Bone marrow (tissue), 2 donors: ENCODE data around the gene PTPRE.

ENCODE experiments used
- DNase-seq, 2 donors: peaks; one replicate each; lab custom pipeline; 2025; lab: John Stamatoyannopoulos, UW

Gene PTPRE

GRCh38 chr10:128096486-128097199 lies 189.7 kb downstream of the PTPRE start:
- DNase-seq = no peak

- DNase-seq = no peak
These were observed 190.9 kb downstream of the PTPRE start for GRCh38 chr10:128097783-128098182.

GRCh38 chr10:128098631-128099030 lies 191.7 kb downstream of the PTPRE start:
- DNase-seq = no peak

GRCh38 chr10:128099901-128100300 lies 193.0 kb downstream of the PTPRE start:
- DNase-seq = no peak

GRCh38 chr10:128101901-128102300 lies 195.0 kb downstream of the PTPRE start:
- no peak for DNase-seq

GRCh38 chr10:128102480-128103228 lies 195.8 kb downstream of the PTPRE start:
- DNase-seq = no peak

- DNase-seq = no peak
These were observed 196.4 kb downstream of the PTPRE start for GRCh38 chr10:128103229-128103714.

- no peak for DNase-seq
These were observed 198.5 kb downstream of the PTPRE start for GRCh38 chr10:128105383-128105782.

- no peak for DNase-seq
These were observed 202.8 kb downstream of the PTPRE start for GRCh38 chr10:128109707-128110106.

- DNase-seq = no peak
These were observed 203.4 kb downstream of the PTPRE start for GRCh38 chr10:128110339-128110738.

GRCh38 chr10:128111696-128112095 lies 204.8 kb downstream of the PTPRE start:
- DNase-seq = no peak

GRCh38 chr10:128113026-128113425 lies 206.1 kb downstream of the PTPRE start:
- DNase-seq = no peak

GRCh38 chr10:128114901-128115300 lies 208.0 kb downstream of the PTPRE start:
- no peak for DNase-seq

- no peak for DNase-seq
These were observed 208.5 kb downstream of the PTPRE start for GRCh38 chr10:128115356-128115755.

- no peak for DNase-seq
These were observed 209.3 kb downstream of the PTPRE start for GRCh38 chr10:128116187-128116586.

GRCh38 chr10:128116851-128117615 lies 210.1 kb downstream of the PTPRE start:
- DNase-seq = no peak

GRCh38 chr10:128121750-128122412 lies 215.0 kb downstream of the PTPRE start:
- DNase-seq = no peak

- DNase-seq = no peak
These were observed 216.0 kb downstream of the PTPRE start for GRCh38 chr10:128122931-128123330.

- no peak for DNase-seq
These were observed 216.9 kb downstream of the PTPRE start for GRCh38 chr10:128123846-128124245.

- DNase-seq = no peak
These were observed 218.0 kb downstream of the PTPRE start for GRCh38 chr10:128124813-128125403.

- no peak for DNase-seq
These were observed 218.6 kb downstream of the PTPRE start for GRCh38 chr10:128125416-128125943.
